ENCODE data around the gene PPP2R3B. TPM values are rescaled to one million over a fixed set of nuclear protein-coding genes. Genes with fewer than 3 reads are reported as not detected.

PPP2R3B gene
- total and polyA plus RNA-seq, 3 donors from 2014 or later = 28.3 to 108 (median 89.6) TPM

- WGBS, 2 donors = 71 to 86% methylated on average over 35 to 38 of the region's 38 CpGs
- intact Hi-C loops (cut with DNase I; ENCODE audit: low total_unique reads) = no loop called here
- Histone ChIP-seq H3K4me1 (peaks cover 10% of the 10 kb centered on the region), H3K27me3 (no peaks in the 10 kb centered on the region), H3K9me3 (no peaks in the 10 kb centered on the region), H3K4me3 (no peak overlapping the region), H3K27ac (no peak overlapping the region), H3K36me3 (ENCODE audit: low read depth, missing control alignments) (no peaks in the 10 kb centered on the region)
- TF ChIP-seq POLR2A (IDR thresholded peaks at IDR 0.05) = no peak
- TF ChIP-seq, protein P1, sequence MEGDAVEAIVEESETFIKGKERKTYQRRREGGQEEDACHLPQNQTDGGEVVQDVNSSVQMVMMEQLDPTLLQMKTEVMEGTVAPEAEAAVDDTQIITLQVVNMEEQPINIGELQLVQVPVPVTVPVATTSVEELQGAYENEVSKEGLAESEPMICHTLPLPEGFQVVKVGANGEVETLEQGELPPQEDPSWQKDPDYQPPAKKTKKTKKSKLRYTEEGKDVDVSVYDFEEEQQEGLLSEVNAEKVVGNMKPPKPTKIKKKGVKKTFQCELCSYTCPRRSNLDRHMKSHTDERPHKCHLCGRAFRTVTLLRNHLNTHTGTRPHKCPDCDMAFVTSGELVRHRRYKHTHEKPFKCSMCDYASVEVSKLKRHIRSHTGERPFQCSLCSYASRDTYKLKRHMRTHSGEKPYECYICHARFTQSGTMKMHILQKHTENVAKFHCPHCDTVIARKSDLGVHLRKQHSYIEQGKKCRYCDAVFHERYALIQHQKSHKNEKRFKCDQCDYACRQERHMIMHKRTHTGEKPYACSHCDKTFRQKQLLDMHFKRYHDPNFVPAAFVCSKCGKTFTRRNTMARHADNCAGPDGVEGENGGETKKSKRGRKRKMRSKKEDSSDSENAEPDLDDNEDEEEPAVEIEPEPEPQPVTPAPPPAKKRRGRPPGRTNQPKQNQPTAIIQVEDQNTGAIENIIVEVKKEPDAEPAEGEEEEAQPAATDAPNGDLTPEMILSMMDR (IDR thresholded peaks at IDR 0.05) = no peak
- no peak for DNase-seq
These were observed 11.3 kb downstream of the PPP2R3B start for GRCh38 chrX:375181-376036.

DNA sequence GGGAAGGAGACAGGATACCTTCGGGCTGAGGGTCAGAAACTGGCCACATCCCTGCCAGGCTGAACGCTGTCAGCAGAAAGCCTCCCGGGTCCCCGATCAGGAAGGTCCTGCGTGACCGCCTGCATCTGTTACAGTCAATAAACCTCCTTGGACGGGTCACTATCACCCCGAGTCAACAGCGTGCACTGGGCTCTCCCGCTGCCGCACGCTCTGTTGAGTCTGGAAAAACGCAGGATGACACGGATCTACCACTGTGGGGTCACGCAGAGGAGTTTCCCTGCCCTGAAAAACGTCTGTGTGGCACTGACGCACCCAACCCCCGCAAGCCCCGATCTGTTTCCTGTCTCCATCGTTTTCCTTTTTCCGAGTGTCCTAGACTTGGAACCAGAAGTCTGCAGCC is 12.1 kb downstream of the PPP2R3B start:
- intact Hi-C loops (cut with DNase I; ENCODE audit: low total_unique reads) = no loop called here
- H3K4me3 ChIP-seq = no peak overlapping the region
- DNase-seq = no peak
- no peaks in the 10 kb centered on the region for H3K36me3 ChIP-seq (ENCODE audit: low read depth, missing control alignments)
- no peaks in the 10 kb centered on the region for H3K9me3 ChIP-seq
- no peak for TF ChIP-seq POLR2A (IDR thresholded peaks at IDR 0.05)
- TF ChIP-seq, protein P1 (IDR thresholded peaks at IDR 0.05) = no peak
- WGBS, 2 donors = 4 to 13% methylated on average over 21 of the region's 21 CpGs
- peaks cover 10% of the 10 kb centered on the region for H3K4me1 ChIP-seq
- no peaks in the 10 kb centered on the region for H3K27me3 ChIP-seq
- no peak overlapping the region for H3K27ac ChIP-seq

GRCh38 chrX:373641-374471 is 12.9 kb downstream of the PPP2R3B start:
- Histone ChIP-seq H3K9me3 (no peaks in the 10 kb centered on the region), H3K36me3 (ENCODE audit: low read depth, missing control alignments) (no peaks in the 10 kb centered on the region), H3K27me3 (no peaks in the 10 kb centered on the region), H3K4me3 (peak overlapping the region; percentile 40 to 53), H3K4me1 (peaks cover 10% of the 10 kb centered on the region), H3K27ac (no peak overlapping the region)
- WGBS, 2 donors = 0 to 1% methylated on average over 9 to 72 of the region's 93 CpGs
- TF ChIP-seq, protein P1 (IDR thresholded peaks at IDR 0.05) = no peak
- no peak for TF ChIP-seq POLR2A (IDR thresholded peaks at IDR 0.05)
- intact Hi-C loops (cut with DNase I; ENCODE audit: low total_unique reads) = no loop called here
- peak; percentile 36 for DNase-seq

DNA sequence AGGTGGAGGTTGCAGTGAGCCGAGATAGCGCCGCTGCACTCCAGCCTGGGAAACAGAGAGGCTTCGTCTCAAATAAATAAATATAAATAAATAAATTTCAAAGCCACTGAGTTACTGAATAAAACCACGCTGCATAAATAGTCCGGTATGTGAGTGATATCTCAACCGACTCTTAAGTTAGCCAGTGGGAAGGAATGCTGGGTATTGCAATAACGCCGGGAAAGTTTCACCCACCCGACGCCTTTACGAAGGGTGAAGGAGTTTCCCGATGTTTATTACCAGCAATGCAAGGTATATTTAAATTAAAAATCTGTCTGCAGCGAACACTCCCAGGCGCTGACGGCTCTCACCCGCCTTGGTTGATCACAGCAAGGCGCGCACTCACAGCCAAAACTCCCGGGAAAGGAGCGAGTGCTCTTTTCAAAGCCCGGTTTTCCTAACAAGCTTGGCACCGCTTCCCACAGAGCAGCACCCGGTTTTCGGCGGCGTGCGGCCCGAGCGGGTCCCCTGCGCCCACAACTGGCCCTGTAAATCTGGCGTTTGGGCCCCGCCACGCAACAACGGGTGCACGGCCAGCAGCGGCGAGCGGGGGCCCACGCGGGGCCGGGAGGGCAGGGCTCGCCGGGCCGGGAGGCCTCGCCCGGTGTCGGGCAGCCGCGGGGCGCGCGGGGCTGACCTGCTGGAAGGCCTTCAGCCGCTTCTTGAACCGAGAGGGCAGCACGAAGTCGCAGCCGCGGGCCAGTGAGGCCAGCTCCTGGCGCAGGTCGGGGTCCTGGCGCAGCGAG is 13.7 kb downstream of the PPP2R3B start:
- Histone ChIP-seq H3K27ac (no peak overlapping the region), H3K36me3 (ENCODE audit: low read depth, missing control alignments) (no peaks in the 10 kb centered on the region), H3K4me1 (peaks cover 10% of the 10 kb centered on the region), H3K27me3 (no peaks in the 10 kb centered on the region), H3K4me3 (peak overlapping the region; percentile 31 to 40), H3K9me3 (no peaks in the 10 kb centered on the region)
- WGBS, 2 donors = 32% methylated on average over 29 to 47 of the region's 63 CpGs
- DNase-seq = no peak
- intact Hi-C loops (cut with DNase I; ENCODE audit: low total_unique reads) = no loop called here
- TF ChIP-seq POLR2A (IDR thresholded peaks at IDR 0.05) = no peak
- TF ChIP-seq, protein P1 (IDR thresholded peaks at IDR 0.05) = no peak

Measured in testis (tissue), 3 donors.